ENCODE measurements around the gene CCDC159. TPM values are rescaled to one million over a fixed set of nuclear protein-coding genes. Genes with fewer than 3 reads are reported as not detected.

The CCDC159 gene
- total RNA-seq, 1 experiment from 2014 or later, result 9.4 TPM

GRCh38 chr19:11361037-11361770, 14.9 kb downstream of the CCDC159 start:
- H2AFZ ChIP-seq, result no peak overlapping the region
- no peaks in the 10 kb centered on the region for H3K9me3 ChIP-seq (ENCODE audit: insufficient read depth, low read depth)
- peaks cover 32% of the 10 kb centered on the region; the same call in 1 of the 2 replicates for H3F3A ChIP-seq (ENCODE audit: insufficient read depth, low read depth)
- H3K36me3 ChIP-seq (ENCODE audit: low read depth), result peaks cover 11% of the 10 kb centered on the region; the same call in 1 of the 2 replicates
- peaks cover 1% of the 10 kb centered on the region; the same call in 1 of the 2 replicates for H3K79me2 ChIP-seq (ENCODE audit: low read depth)
- H3K27me3 ChIP-seq (ENCODE audit: insufficient read depth, low read depth), result no peaks in the 10 kb centered on the region
- DNase-seq, result no peak
- H4K20me1 ChIP-seq (ENCODE audit: insufficient read depth), result peaks cover 2% of the 10 kb centered on the region; the same call in 1 of the 2 replicates
- TF ChIP-seq EZH2 (IDR thresholded peaks at IDR 0.05; ENCODE audit: low read depth), result no peak
- TF ChIP-seq, protein P1, sequence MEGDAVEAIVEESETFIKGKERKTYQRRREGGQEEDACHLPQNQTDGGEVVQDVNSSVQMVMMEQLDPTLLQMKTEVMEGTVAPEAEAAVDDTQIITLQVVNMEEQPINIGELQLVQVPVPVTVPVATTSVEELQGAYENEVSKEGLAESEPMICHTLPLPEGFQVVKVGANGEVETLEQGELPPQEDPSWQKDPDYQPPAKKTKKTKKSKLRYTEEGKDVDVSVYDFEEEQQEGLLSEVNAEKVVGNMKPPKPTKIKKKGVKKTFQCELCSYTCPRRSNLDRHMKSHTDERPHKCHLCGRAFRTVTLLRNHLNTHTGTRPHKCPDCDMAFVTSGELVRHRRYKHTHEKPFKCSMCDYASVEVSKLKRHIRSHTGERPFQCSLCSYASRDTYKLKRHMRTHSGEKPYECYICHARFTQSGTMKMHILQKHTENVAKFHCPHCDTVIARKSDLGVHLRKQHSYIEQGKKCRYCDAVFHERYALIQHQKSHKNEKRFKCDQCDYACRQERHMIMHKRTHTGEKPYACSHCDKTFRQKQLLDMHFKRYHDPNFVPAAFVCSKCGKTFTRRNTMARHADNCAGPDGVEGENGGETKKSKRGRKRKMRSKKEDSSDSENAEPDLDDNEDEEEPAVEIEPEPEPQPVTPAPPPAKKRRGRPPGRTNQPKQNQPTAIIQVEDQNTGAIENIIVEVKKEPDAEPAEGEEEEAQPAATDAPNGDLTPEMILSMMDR (conservative IDR thresholded peaks at IDR 0.05), result no peak
- no peak overlapping the region for H3K4me3 ChIP-seq
- H3K4me2 ChIP-seq, result no peak overlapping the region
- CTCF ChIA-PET, result no interaction called here
- intact Hi-C loops (cut with micrococcal nuclease; ENCODE audit: unreplicated experiment), result no loop called here
- POLR2A ChIA-PET (ENCODE audit: unreplicated experiment), result interaction anchor here (0.6 kb wide), 1 partner anchor 709 kb away, joined by 5 read pairs; no protein-coding TSS in a partner anchor
- no peak overlapping the region for H3K27ac ChIP-seq
- H3K9me2 ChIP-seq (ENCODE audit: insufficient read depth), result no peaks in the 10 kb centered on the region
- BruUV-seq (replicated peaks), result no TSS peak
- H3K4me1 ChIP-seq (replicated peaks; ENCODE audit: insufficient read depth), result peaks cover 15% of the 10 kb centered on the region

DNA sequence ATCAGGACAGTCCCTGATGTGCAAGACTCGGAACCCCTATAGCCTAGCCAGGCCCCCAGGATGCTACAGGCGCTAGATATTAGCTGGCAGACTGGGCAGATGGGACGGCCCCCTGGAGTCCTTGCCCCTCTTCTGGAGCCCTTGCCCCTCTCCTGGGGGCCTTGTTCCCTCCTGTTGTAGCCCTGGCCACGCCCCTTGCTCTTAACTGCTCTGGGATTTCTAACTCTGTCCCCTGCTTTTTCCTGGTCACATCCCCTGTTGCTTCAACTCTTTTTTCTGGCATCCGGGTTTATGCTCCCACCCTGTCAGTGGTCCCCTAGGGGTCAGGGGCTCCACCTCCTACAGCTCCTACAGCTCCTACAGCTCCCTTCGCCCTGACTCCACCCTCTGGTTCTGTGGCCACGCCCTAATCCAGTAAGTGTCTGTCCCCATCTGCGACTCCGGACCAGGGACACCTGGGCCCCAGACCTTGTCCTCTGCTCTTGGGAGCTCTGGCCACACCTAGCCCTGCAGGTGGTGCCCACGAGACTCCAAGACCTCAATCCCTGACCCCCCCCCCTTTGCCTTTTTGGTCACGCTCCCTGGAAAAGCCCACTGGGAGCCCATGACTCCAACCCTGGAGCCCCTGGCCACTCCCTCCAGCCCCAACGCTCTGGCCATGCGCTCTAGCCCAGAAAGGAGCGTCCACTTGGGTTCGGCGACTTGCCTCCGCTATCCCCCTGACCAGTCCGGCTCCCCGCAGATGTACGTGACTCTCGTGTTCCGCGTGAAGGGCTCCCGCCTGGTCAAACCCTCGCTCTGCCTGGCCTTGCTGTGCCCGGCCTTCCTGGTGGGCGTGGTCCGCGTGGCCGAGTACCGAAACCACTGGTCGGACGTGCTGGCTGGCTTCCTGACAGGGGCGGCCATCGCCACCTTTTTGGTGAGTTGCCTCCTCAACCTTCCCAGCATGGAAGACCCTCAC, 15.7 kb downstream of the CCDC159 start:
- no peak for TF ChIP-seq EZH2 (IDR thresholded peaks at IDR 0.05; ENCODE audit: low read depth)
- TF ChIP-seq, protein P1 (conservative IDR thresholded peaks at IDR 0.05), result no peak
- peaks cover 13% of the 10 kb centered on the region for H3K4me1 ChIP-seq (replicated peaks; ENCODE audit: insufficient read depth)
- no peak overlapping the region for H2AFZ ChIP-seq
- no peak overlapping the region for H3K4me2 ChIP-seq
- CTCF ChIA-PET, result no interaction called here
- peaks cover 11% of the 10 kb centered on the region; the same call in 1 of the 2 replicates for H3K36me3 ChIP-seq (ENCODE audit: low read depth)
- intact Hi-C loops (cut with micrococcal nuclease; ENCODE audit: unreplicated experiment), result no loop called here
- peaks cover 32% of the 10 kb centered on the region; the same call in 1 of the 2 replicates for H3F3A ChIP-seq (ENCODE audit: insufficient read depth, low read depth)
- no peaks in the 10 kb centered on the region for H3K79me2 ChIP-seq (ENCODE audit: low read depth)
- H3K27ac ChIP-seq, result no peak overlapping the region
- no peak for DNase-seq
- H3K9me2 ChIP-seq (ENCODE audit: insufficient read depth), result no peaks in the 10 kb centered on the region
- H3K4me3 ChIP-seq, result no peak overlapping the region
- BruUV-seq (replicated peaks), result no TSS peak
- POLR2A ChIA-PET (ENCODE audit: unreplicated experiment), result no interaction called here
- no peaks in the 10 kb centered on the region for H3K9me3 ChIP-seq (ENCODE audit: insufficient read depth, low read depth)
- no peaks in the 10 kb centered on the region for H3K27me3 ChIP-seq (ENCODE audit: insufficient read depth, low read depth)
- no peaks in the 10 kb centered on the region; the same call in 1 of the 2 replicates for H4K20me1 ChIP-seq (ENCODE audit: insufficient read depth)

DNA sequence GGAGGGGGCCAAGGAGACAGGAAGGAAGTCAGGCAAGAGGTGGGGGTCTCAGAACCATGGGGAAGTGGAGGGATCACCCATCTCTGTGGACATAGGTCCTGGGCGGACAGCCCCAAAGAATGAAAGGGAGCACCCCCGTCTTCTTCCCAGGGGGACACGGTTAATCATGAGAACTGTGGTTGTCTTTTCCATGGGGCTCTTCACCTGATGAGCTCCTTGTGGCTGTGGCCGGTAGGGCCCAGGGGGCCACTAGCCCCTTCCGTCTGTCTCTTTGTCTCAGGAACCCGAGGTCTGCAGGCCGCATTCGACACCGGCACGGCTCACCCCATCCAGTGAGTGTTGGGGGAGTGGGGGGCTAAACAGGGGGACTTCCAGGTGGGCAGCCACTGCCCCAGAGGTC, 17.6 kb downstream of the CCDC159 start:
- Histone ChIP-seq H3K9me3 (ENCODE audit: insufficient read depth, low read depth) (no peaks in the 10 kb centered on the region), H3K9me2 (ENCODE audit: insufficient read depth) (no peaks in the 10 kb centered on the region), H3K27ac (no peak overlapping the region), H3K4me1 (replicated peaks; ENCODE audit: insufficient read depth) (peaks cover 12% of the 10 kb centered on the region), H3K4me3 (no peak overlapping the region), H3K36me3 (ENCODE audit: low read depth) (peaks cover 11% of the 10 kb centered on the region; the same call in 1 of the 2 replicates), H3K4me2 (no peak overlapping the region), H3K27me3 (ENCODE audit: insufficient read depth, low read depth) (no peaks in the 10 kb centered on the region), H2AFZ (no peak overlapping the region), H3K79me2 (ENCODE audit: low read depth) (no peaks in the 10 kb centered on the region), H3F3A (ENCODE audit: insufficient read depth, low read depth) (peaks cover 22% of the 10 kb centered on the region; the same call in 1 of the 2 replicates), H4K20me1 (ENCODE audit: insufficient read depth) (no peaks in the 10 kb centered on the region; the same call in 1 of the 2 replicates)
- CTCF ChIA-PET, result no interaction called here
- no TSS peak for BruUV-seq (replicated peaks)
- no peak for TF ChIP-seq EZH2 (IDR thresholded peaks at IDR 0.05; ENCODE audit: low read depth)
- TF ChIP-seq, protein P1 (conservative IDR thresholded peaks at IDR 0.05), result no peak
- POLR2A ChIA-PET (ENCODE audit: unreplicated experiment), result no interaction called here
- intact Hi-C loops (cut with micrococcal nuclease; ENCODE audit: unreplicated experiment), result no loop called here
- DNase-seq, result no peak
